Thoracic aorta (tissue), 2 donors: Measurements from ENCODE around the gene RBPJL. TPM values are rescaled to one million over a fixed set of nuclear protein-coding genes. Genes with fewer than 3 reads are reported as not detected.

Source experiments
- ATAC-seq: fragments of 150-250 bp; one replicate; pipeline ENCODE4 v1.8.0; 2017; ENCODE audit warnings: low read depth; ENCODE audit not compliant: insufficient number of reproducible peaks, low FRiP score
- DNase-seq: peaks from one replicate; pipeline ENCODE4 v3.0.0-alpha.2; 2020; ENCODE audit warnings: low spot score
- H3K27ac ChIP-seq, 2 donors: fragments of 200-600 bp; sonication (generic); 1 replicate in 1 of 2; 2 replicates in 1 of 2; pipeline ENCODE4 v1.5.1; 2016; ENCODE audit warnings: mild to moderate bottlenecking in 2 of 2, moderate library complexity in 2 of 2
- H3K27me3 ChIP-seq: fragments of 200-600 bp; sonication (generic); replicated peaks from 2 replicates; pipeline ENCODE4 v1.6.0; 2016; ENCODE audit warnings: mild to moderate bottlenecking; ENCODE audit not compliant: insufficient read depth
- H3K36me3 ChIP-seq: fragments of 200-600 bp; sonication (generic); one replicate; pipeline ENCODE4 v1.5.1; 2016
- H3K4me1 ChIP-seq, 2 donors: fragments of 200-600 bp; sonication (generic); 1 replicate in 1 of 2; 2 replicates in 1 of 2; pipeline versions ENCODE4 v1.5.1 to v1.6.0; 2016; ENCODE audit warnings: low read depth in 2 of 2, mild to moderate bottlenecking in 1 of 2; ENCODE audit not compliant: control insufficient read depth in 1 of 2
- H3K4me3 ChIP-seq: fragments of 200-600 bp; sonication (generic); 2 replicates; pipeline ENCODE4 v1.5.1; 2016; ENCODE audit warnings: mild to moderate bottlenecking
- H3K9me3 ChIP-seq: fragments of 200-600 bp; sonication (generic); 2 replicates; pipeline ENCODE4 v1.5.1; 2016
- CTCF ChIP-seq: fragments of 200-600 bp; sonication (generic); IDR thresholded peaks from one replicate; pipeline ENCODE4 v1.5.1; 2019; ENCODE audit warnings: antibody characterized with exemption
- total RNA-seq, 2 donors: library from RNA; depleted of rRNA; stranded (reverse); fragments of >200 nt; gene quantifications; one replicate each; pipeline versions ENCODE4 v1.1.0 to v1.2.3, GENCODE V29; 2016

The RBPJL gene
- total RNA-seq, 2 donors from 2014 or later, result not detected

- H3K4me1 ChIP-seq, result peaks cover 49 to 89% of the 10 kb centered on the region in 2 donors
- ATAC-seq, result no peak
Measured at GRCh38 chr20:45343532-45344167, 37.0 kb downstream of the RBPJL start.

GRCh38 chr20:45344168-45344860 is 37.7 kb downstream of the RBPJL start:
- Histone ChIP-seq H3K36me3 (no peaks in the 10 kb centered on the region), H3K27ac (peak overlapping the region; percentile 93 to 96), H3K27me3 (no peaks in the 10 kb centered on the region), H3K4me3 (peak overlapping the region; percentile 85), H3K4me1 (peaks cover 47 to 87% of the 10 kb centered on the region in 2 donors), H3K9me3 (no peaks in the 10 kb centered on the region)
- peak; percentile 48 for DNase-seq
- peak; percentile 71 for ATAC-seq
- no peak for TF ChIP-seq CTCF

More at GRCh38 chr20:45343532-45344167, 37.0 kb downstream of the RBPJL start:
- Histone ChIP-seq H3K4me3 (peak overlapping the region; percentile 85), H3K27me3 (no peaks in the 10 kb centered on the region), H3K9me3 (no peaks in the 10 kb centered on the region), H3K36me3 (no peaks in the 10 kb centered on the region), H3K27ac (peak overlapping the region; percentile 93 to 96)
- DNase-seq, result no peak
- TF ChIP-seq CTCF, result no peak

- no peak for TF ChIP-seq CTCF
- H3K27me3 ChIP-seq, result no peaks in the 10 kb centered on the region
- H3K27ac ChIP-seq, result peak overlapping the region; percentile 93 to 96
- ATAC-seq, result no peak
- H3K4me1 ChIP-seq, result peaks cover 47 to 77% of the 10 kb centered on the region in 2 donors
- H3K9me3 ChIP-seq, result no peaks in the 10 kb centered on the region
- H3K36me3 ChIP-seq, result no peaks in the 10 kb centered on the region
- H3K4me3 ChIP-seq, result peak overlapping the region; percentile 85
- DNase-seq, result no peak
Measured at GRCh38 chr20:45345104-45345936, 38.7 kb downstream of the RBPJL start.

- peak overlapping the region; percentile 85 for H3K4me3 ChIP-seq
- H3K4me1 ChIP-seq, result peaks cover 47 to 67% of the 10 kb centered on the region in 2 donors
- ATAC-seq, result no peak
Measured at GRCh38 chr20:45346291-45346718, 39.7 kb downstream of the RBPJL start.

More at GRCh38 chr20:45346291-45346718, 39.7 kb downstream of the RBPJL start:
- Histone ChIP-seq H3K36me3 (no peaks in the 10 kb centered on the region), H3K27me3 (no peaks in the 10 kb centered on the region), H3K27ac (peak overlapping the region; percentile 93 to 96), H3K9me3 (no peaks in the 10 kb centered on the region)
- DNase-seq, result no peak
- no peak for TF ChIP-seq CTCF
